ENCODE results near the gene RNPS1.

The RNPS1 gene

GRCh38 chr16:2206780-2207433 is 61.0 kb downstream of the RNPS1 start:
- H3K4me1 ChIP-seq (ENCODE audit: insufficient read depth, poor library complexity, severe bottlenecking), result no peaks in the 10 kb centered on the region
- no peaks in the 10 kb centered on the region for H3K27me3 ChIP-seq (ENCODE audit: insufficient read depth, poor library complexity, severe bottlenecking)
- peak overlapping the region; percentile 68 for H3K27ac ChIP-seq (ENCODE audit: poor library complexity, severe bottlenecking)
- H3K36me3 ChIP-seq (ENCODE audit: low read depth), result peaks cover 26% of the 10 kb centered on the region
- DNase-seq (ENCODE audit: low spot score) (peak; percentile 58), ATAC-seq (ENCODE audit: low read depth) (no peak)
- H3K9me3 ChIP-seq (ENCODE audit: severe bottlenecking), result no peaks in the 10 kb centered on the region
- TF ChIP-seq, protein P1, sequence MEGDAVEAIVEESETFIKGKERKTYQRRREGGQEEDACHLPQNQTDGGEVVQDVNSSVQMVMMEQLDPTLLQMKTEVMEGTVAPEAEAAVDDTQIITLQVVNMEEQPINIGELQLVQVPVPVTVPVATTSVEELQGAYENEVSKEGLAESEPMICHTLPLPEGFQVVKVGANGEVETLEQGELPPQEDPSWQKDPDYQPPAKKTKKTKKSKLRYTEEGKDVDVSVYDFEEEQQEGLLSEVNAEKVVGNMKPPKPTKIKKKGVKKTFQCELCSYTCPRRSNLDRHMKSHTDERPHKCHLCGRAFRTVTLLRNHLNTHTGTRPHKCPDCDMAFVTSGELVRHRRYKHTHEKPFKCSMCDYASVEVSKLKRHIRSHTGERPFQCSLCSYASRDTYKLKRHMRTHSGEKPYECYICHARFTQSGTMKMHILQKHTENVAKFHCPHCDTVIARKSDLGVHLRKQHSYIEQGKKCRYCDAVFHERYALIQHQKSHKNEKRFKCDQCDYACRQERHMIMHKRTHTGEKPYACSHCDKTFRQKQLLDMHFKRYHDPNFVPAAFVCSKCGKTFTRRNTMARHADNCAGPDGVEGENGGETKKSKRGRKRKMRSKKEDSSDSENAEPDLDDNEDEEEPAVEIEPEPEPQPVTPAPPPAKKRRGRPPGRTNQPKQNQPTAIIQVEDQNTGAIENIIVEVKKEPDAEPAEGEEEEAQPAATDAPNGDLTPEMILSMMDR (IDR thresholded peaks at IDR 0.05; ENCODE audit: poor library complexity, severe bottlenecking), result no peak
- no peak overlapping the region for H3K4me3 ChIP-seq (ENCODE audit: severe bottlenecking)

DNA sequence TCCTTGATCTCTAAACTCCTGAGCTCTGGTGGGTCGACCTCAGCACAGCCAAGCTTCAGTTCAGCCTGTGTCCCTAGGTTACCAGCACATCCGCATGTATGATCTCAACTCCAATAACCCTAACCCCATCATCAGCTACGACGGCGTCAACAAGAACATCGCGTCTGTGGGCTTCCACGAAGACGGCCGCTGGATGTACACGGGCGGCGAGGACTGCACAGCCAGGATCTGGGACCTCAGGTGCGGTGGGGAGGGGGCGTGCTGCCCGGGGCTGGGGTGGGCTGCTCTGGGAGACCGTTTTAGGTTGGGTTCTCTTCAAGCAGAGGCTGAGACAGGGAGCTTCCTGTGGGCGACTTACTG is 61.5 kb downstream of the RNPS1 start:
- Histone ChIP-seq H3K36me3 (ENCODE audit: low read depth) (peaks cover 24% of the 10 kb centered on the region), H3K9me3 (ENCODE audit: severe bottlenecking) (no peaks in the 10 kb centered on the region), H3K4me1 (ENCODE audit: insufficient read depth, poor library complexity, severe bottlenecking) (no peaks in the 10 kb centered on the region), H3K27me3 (ENCODE audit: insufficient read depth, poor library complexity, severe bottlenecking) (no peaks in the 10 kb centered on the region), H3K4me3 (ENCODE audit: severe bottlenecking) (peak overlapping the region; percentile 91), H3K27ac (ENCODE audit: poor library complexity, severe bottlenecking) (peak overlapping the region; percentile 68)
- DNase-seq (ENCODE audit: low spot score) (no peak), ATAC-seq (ENCODE audit: low read depth) (no peak)
- TF ChIP-seq, protein P1 (IDR thresholded peaks at IDR 0.05; ENCODE audit: poor library complexity, severe bottlenecking), result no peak

GRCh38 chr16:2205967-2206313 is 62.0 kb downstream of the RNPS1 start:
- Histone ChIP-seq H3K4me1 (ENCODE audit: insufficient read depth, poor library complexity, severe bottlenecking) (no peaks in the 10 kb centered on the region), H3K36me3 (ENCODE audit: low read depth) (peaks cover 24% of the 10 kb centered on the region), H3K27me3 (ENCODE audit: insufficient read depth, poor library complexity, severe bottlenecking) (no peaks in the 10 kb centered on the region), H3K27ac (ENCODE audit: poor library complexity, severe bottlenecking) (peak overlapping the region; percentile 68), H3K4me3 (ENCODE audit: severe bottlenecking) (peak overlapping the region; percentile 91), H3K9me3 (ENCODE audit: severe bottlenecking) (no peaks in the 10 kb centered on the region)
- ATAC-seq (ENCODE audit: low read depth), result peak; percentile 20
- TF ChIP-seq, protein P1 (IDR thresholded peaks at IDR 0.05; ENCODE audit: poor library complexity, severe bottlenecking), result no peak
- DNase-seq (ENCODE audit: low spot score), result peak; percentile 68

DNA sequence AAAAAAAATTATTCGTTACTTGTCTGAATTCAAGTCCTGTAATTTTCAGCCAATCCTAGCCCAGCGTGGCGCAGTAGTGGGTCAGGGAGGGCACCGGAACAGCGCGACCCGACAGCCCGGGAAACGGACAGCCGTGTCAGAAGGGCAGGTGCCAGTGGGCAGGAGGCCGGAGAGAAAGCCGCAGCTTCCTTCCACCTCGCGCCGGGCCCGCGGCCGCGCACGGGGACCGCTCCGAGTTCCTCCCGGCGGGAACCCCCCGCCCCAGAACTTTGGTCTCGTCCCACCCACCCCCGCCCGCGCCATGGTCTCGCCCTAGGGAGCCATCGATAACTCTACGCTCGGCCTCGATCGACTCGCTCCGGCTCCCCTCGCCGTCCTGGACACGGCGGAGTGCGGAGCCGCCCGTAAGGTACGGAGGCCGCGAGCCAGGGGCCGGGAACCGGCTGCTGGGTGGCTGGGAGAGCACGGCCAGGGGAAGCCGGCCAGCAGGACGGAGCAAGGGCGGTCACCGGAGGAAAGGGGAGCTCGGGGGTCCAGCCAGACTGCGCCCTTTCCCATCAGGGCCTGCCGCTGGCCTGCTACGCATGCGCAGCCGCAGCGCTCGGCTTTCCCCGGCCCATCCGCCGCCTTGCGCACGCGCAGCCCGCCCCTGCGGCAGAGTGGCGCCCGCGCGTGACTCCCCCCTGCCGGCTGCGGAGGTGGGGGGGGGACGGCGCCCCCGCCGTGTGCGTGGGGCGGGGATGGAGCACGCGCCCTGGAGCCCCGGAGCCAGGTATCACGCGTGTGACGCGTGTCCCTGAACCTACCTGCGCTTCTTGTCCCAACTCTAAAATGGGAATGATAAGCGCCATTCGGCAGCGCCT is 62.6 kb downstream of the RNPS1 start, which contains the start of gene MLST8:
MLST8 (plus strand) TSS at position 351 of the 863 bp plus-strand sequence. CDS start 632 bp downstream, outside the sequence.
- DNase-seq (ENCODE audit: low spot score) (peak; percentile 81), ATAC-seq (ENCODE audit: low read depth) (peak; percentile 53)

More for the DNA sequence above, 62.6 kb downstream of the RNPS1 start, which contains the start of gene MLST8:
- Histone ChIP-seq H3K4me3 (ENCODE audit: severe bottlenecking) (peak within 1 kb of the TSS; percentile 91), H3K9me3 (ENCODE audit: severe bottlenecking) (no peaks in the 10 kb centered on the region), H3K4me1 (ENCODE audit: insufficient read depth, poor library complexity, severe bottlenecking) (no peaks in the 10 kb centered on the region), H3K36me3 (ENCODE audit: low read depth) (peaks cover 24% of the 10 kb centered on the region), H3K27me3 (ENCODE audit: insufficient read depth, poor library complexity, severe bottlenecking) (no peaks in the 10 kb centered on the region), H3K27ac (ENCODE audit: poor library complexity, severe bottlenecking) (peak within 1 kb of the TSS; percentile 68)
- TF ChIP-seq, protein P1 (IDR thresholded peaks at IDR 0.05; ENCODE audit: poor library complexity, severe bottlenecking), result no peak

Data from RWPE2 (cell line).